ENCODE results near the gene HSPA4L.
A peak's percentile ranks its signal among the peaks of the same experiment; 100 is the strongest.

HSPA4L gene

GRCh38 chr4:127775843-127776242 is 6.3 kb upstream of the HSPA4L start:
- no peak overlapping the region for H3K4me3 ChIP-seq (replicated peaks; ENCODE audit: low read depth, low read length)
- DNase-seq (ENCODE audit: extremely low read depth, low read depth) = no peak
- TF ChIP-seq CTCF (IDR thresholded peaks at IDR 0.05; ENCODE audit: low read depth, low read length, missing control alignments) = no peak

- TF ChIP-seq CTCF (IDR thresholded peaks at IDR 0.05; ENCODE audit: low read depth, low read length, missing control alignments) = no peak
- no peak for DNase-seq (ENCODE audit: extremely low read depth, low read depth)
- no peak overlapping the region for H3K4me3 ChIP-seq (replicated peaks; ENCODE audit: low read depth, low read length)
Observed at GRCh38 chr4:127776620-127777019, 5.5 kb upstream of the HSPA4L start.

- no peak for DNase-seq (ENCODE audit: extremely low read depth, low read depth)
- TF ChIP-seq CTCF (IDR thresholded peaks at IDR 0.05; ENCODE audit: low read depth, low read length, missing control alignments) = no peak
- H3K4me3 ChIP-seq (replicated peaks; ENCODE audit: low read depth, low read length) = no peak overlapping the region
Observed at GRCh38 chr4:127777487-127777886, 4.6 kb upstream of the HSPA4L start.

- H3K4me3 ChIP-seq (replicated peaks; ENCODE audit: low read depth, low read length) = no peak overlapping the region
- TF ChIP-seq CTCF (IDR thresholded peaks at IDR 0.05; ENCODE audit: low read depth, low read length, missing control alignments) = no peak
- no peak for DNase-seq (ENCODE audit: extremely low read depth, low read depth)
Observed at GRCh38 chr4:127778102-127778501, 4.0 kb upstream of the HSPA4L start.

GRCh38 chr4:127780598-127780997 is 1.5 kb upstream of the HSPA4L start:
- DNase-seq (ENCODE audit: extremely low read depth, low read depth) = no peak
- no peak overlapping the region for H3K4me3 ChIP-seq (replicated peaks; ENCODE audit: low read depth, low read length)
- TF ChIP-seq CTCF (IDR thresholded peaks at IDR 0.05; ENCODE audit: low read depth, low read length, missing control alignments) = no peak

- peak overlapping the region; percentile 71 for H3K4me3 ChIP-seq (replicated peaks; ENCODE audit: low read depth, low read length)
- TF ChIP-seq CTCF (IDR thresholded peaks at IDR 0.05; ENCODE audit: low read depth, low read length, missing control alignments) = no peak
- no peak for DNase-seq (ENCODE audit: extremely low read depth, low read depth)
Observed at GRCh38 chr4:127781300-127782024, 660 bp upstream of the HSPA4L start.

- peak; percentile 50 for DNase-seq (ENCODE audit: extremely low read depth, low read depth)
- TF ChIP-seq CTCF (IDR thresholded peaks at IDR 0.05; ENCODE audit: low read depth, low read length, missing control alignments) = no peak
- H3K4me3 ChIP-seq (replicated peaks; ENCODE audit: low read depth, low read length) = peak overlapping the region; percentile 71
Observed at GRCh38 chr4:127782025-127782274, 172 bp upstream of the HSPA4L start.
